ENCODE measurements around the gene PRR15L. TPM values are rescaled to one million over a fixed set of nuclear protein-coding genes. Genes with fewer than 3 reads are reported as not detected.

The PRR15L gene
- total and polyA plus RNA-seq, 2 experiments from 2014 or later = not detected

GRCh38 chr17:47915776-47916398, 41.8 kb downstream of the PRR15L start:
- Histone ChIP-seq H3K79me2 (ENCODE audit: insufficient read depth) (no peaks in the 10 kb centered on the region), H3K9me2 (ENCODE audit: insufficient read depth) (no peaks in the 10 kb centered on the region)
- in situ Hi-C loops (cut with MboI) = no loop called here

DNA sequence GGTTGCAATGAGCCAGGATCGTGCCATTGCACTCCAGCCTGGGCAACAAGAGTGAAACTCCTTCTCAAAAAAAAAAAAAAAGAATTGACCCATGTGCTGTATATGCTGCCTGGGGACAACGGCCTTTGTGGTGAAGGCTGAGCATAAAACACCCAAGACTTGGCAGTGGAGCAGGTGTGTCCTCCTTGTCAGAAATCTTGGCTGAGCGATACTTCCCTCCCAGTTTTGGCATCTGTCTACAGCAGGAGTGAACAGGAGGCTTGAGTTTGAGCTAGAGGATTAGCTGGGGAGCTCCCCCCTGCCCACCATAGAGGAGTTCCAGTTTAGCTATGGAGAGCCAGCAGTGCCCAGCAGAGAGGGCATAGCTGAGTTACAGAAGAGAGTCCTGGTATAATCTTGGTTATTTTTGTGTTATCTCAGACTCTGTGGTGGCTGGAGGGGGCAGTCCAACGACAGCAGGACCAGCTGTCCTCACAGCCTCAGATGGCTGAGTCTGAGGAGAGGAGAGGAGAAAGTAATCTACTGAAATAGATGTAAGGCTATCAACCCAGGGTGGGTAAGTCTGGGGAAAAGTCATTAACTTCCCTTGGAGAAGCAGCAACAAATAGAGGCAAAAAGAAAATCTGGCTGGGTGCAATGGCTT, 43.3 kb downstream of the PRR15L start:
- in situ Hi-C loops (cut with MboI) = no loop called here
- 92 to 96% methylated on average over 4 of the region's 4 CpGs for WGBS, 2 experiments (ENCODE audit: low coverage in 1 of 2, low lambda C conversion rate in 2 of 2, missing lambda C conversion rate in 2 of 2)
- Histone ChIP-seq H2AFZ (no peak overlapping the region), H3K27me3 (replicated peaks; ENCODE audit: insufficient read depth) (no peaks in the 10 kb centered on the region), H3K9ac (no peak overlapping the region), H4K20me1 (ENCODE audit: insufficient read depth) (no peaks in the 10 kb centered on the region), H3K36me3 (ENCODE audit: low read depth) (no peaks in the 10 kb centered on the region), H3K27ac (no peak overlapping the region), H3K9me3 (ENCODE audit: low read depth) (no peaks in the 10 kb centered on the region), H3K4me1 (ENCODE audit: insufficient read depth) (no peaks in the 10 kb centered on the region), H3K4me3 (no peak overlapping the region), H3F3A (ENCODE audit: insufficient read depth) (no peaks in the 10 kb centered on the region), H3K4me2 (ENCODE audit: unreplicated experiment) (no peak overlapping the region), H3K9me2 (ENCODE audit: insufficient read depth) (no peaks in the 10 kb centered on the region), H3K79me2 (ENCODE audit: insufficient read depth) (no peaks in the 10 kb centered on the region)
- DNase-seq = no peak
- TF ChIP-seq EZH2 (IDR thresholded peaks at IDR 0.05; ENCODE audit: insufficient read depth, poor library complexity, severe bottlenecking) (no peak), EZH2phosphoT487 (IDR thresholded peaks at IDR 0.05; ENCODE audit: insufficient read depth, low read depth) (no peak)

More at GRCh38 chr17:47915776-47916398, 41.8 kb downstream of the PRR15L start:
- Histone ChIP-seq H3K4me2 (ENCODE audit: unreplicated experiment) (no peak overlapping the region), H3K4me3 (no peak overlapping the region), H4K20me1 (ENCODE audit: insufficient read depth) (no peaks in the 10 kb centered on the region), H2AFZ (no peak overlapping the region), H3K9me3 (ENCODE audit: low read depth) (no peaks in the 10 kb centered on the region), H3K27me3 (replicated peaks; ENCODE audit: insufficient read depth) (no peaks in the 10 kb centered on the region), H3K36me3 (ENCODE audit: low read depth) (no peaks in the 10 kb centered on the region), H3K27ac (no peak overlapping the region), H3K4me1 (ENCODE audit: insufficient read depth) (no peaks in the 10 kb centered on the region), H3K9ac (no peak overlapping the region), H3F3A (ENCODE audit: insufficient read depth) (no peaks in the 10 kb centered on the region)
- TF ChIP-seq EZH2 (IDR thresholded peaks at IDR 0.05; ENCODE audit: insufficient read depth, poor library complexity, severe bottlenecking) (no peak), EZH2phosphoT487 (IDR thresholded peaks at IDR 0.05; ENCODE audit: insufficient read depth, low read depth) (no peak)
- 84% methylated on average over 12 of the region's 12 CpGs for WGBS, 2 experiments (ENCODE audit: low coverage in 1 of 2, low lambda C conversion rate in 2 of 2, missing lambda C conversion rate in 2 of 2)
- no peak for DNase-seq

DNA sequence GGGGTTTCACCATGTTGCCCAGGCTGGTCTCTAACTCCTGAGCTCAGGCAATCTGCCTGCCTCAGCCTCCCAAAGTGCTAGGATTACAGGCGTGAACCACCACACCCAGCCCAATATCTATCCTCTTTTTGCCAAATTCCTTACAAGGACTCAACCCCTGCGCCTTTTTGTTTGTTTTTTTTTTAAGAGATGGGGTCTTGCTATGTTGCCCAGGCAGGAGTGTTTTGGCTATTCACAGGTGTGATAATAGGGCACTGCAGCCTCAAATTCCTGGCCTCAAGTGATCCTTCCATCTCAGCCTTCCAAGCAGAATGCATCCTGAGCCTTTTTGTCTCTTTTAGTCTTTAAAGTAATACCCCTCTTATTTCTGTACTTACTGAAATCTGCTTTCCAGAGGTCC, 44.6 kb downstream of the PRR15L start:
- no peaks in the 10 kb centered on the region for H4K20me1 ChIP-seq (ENCODE audit: insufficient read depth)
- no peak for TF ChIP-seq EZH2 (IDR thresholded peaks at IDR 0.05; ENCODE audit: insufficient read depth, poor library complexity, severe bottlenecking)
- TF ChIP-seq EZH2phosphoT487 (IDR thresholded peaks at IDR 0.05; ENCODE audit: insufficient read depth, low read depth) = no peak
- H3K36me3 ChIP-seq (ENCODE audit: low read depth) = no peaks in the 10 kb centered on the region
- H3K9me3 ChIP-seq (ENCODE audit: low read depth) = no peaks in the 10 kb centered on the region
- no peak overlapping the region for H3K27ac ChIP-seq
- H3K27me3 ChIP-seq (replicated peaks; ENCODE audit: insufficient read depth) = no peaks in the 10 kb centered on the region
- H3K9ac ChIP-seq = no peak overlapping the region
- 94 to 95% methylated on average over 2 of the region's 2 CpGs for WGBS, 2 experiments (ENCODE audit: low coverage in 1 of 2, low lambda C conversion rate in 2 of 2, missing lambda C conversion rate in 2 of 2)
- H3F3A ChIP-seq (ENCODE audit: insufficient read depth) = no peaks in the 10 kb centered on the region
- no peak overlapping the region for H2AFZ ChIP-seq
- DNase-seq = no peak
- no peaks in the 10 kb centered on the region for H3K79me2 ChIP-seq (ENCODE audit: insufficient read depth)
- H3K9me2 ChIP-seq (ENCODE audit: insufficient read depth) = no peaks in the 10 kb centered on the region
- no peaks in the 10 kb centered on the region for H3K4me1 ChIP-seq (ENCODE audit: insufficient read depth)
- in situ Hi-C loops (cut with MboI) = no loop called here
- H3K4me3 ChIP-seq = no peak overlapping the region
- no peak overlapping the region for H3K4me2 ChIP-seq (ENCODE audit: unreplicated experiment)

DNA sequence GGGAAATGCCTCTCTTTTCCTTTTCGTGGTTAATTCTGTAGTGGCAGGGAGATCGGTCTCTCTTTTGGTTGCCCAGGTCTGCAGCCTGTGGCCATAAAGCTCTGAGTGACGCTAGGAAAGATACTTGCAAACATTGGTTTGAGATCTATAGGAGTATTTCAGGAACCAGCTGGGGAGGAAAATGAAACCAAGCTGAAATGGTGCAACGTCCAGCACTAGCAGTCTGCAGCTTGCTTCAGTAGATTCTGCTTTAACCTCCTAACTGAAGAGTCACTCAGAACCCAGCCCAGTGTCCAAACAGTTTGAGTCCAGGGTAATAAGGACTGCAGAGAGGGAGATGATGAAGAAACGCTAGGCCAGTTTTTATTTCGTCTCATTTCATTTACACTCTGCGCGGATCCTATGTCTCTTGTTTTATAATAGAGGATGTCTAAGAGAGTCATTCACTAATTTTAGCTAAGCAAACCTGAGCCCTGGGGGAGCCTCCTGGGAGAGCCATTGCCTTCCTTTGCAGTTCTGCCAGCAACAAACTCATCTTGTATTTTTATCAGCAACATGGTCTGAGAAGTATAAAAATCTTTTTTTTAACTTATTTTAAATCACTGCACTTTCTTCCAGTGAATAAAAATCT, 49.6 kb downstream of the PRR15L start:
- no peak overlapping the region for H2AFZ ChIP-seq
- H3K4me3 ChIP-seq = no peak overlapping the region
- H3K79me2 ChIP-seq (ENCODE audit: insufficient read depth) = peaks cover 24% of the 10 kb centered on the region
- in situ Hi-C loops (cut with MboI) = no loop called here
- no peaks in the 10 kb centered on the region for H4K20me1 ChIP-seq (ENCODE audit: insufficient read depth)
- TF ChIP-seq EZH2phosphoT487 (IDR thresholded peaks at IDR 0.05; ENCODE audit: insufficient read depth, low read depth) = no peak
- no peak for TF ChIP-seq EZH2 (IDR thresholded peaks at IDR 0.05; ENCODE audit: insufficient read depth, poor library complexity, severe bottlenecking)
- no peaks in the 10 kb centered on the region for H3K27me3 ChIP-seq (replicated peaks; ENCODE audit: insufficient read depth)
- no peak overlapping the region for H3K27ac ChIP-seq
- DNase-seq = no peak
- no peak overlapping the region for H3K4me2 ChIP-seq (ENCODE audit: unreplicated experiment)
- H3F3A ChIP-seq (ENCODE audit: insufficient read depth) = peaks cover 14% of the 10 kb centered on the region
- no peaks in the 10 kb centered on the region for H3K36me3 ChIP-seq (ENCODE audit: low read depth)
- no peak overlapping the region for H3K9ac ChIP-seq
- no peaks in the 10 kb centered on the region for H3K9me2 ChIP-seq (ENCODE audit: insufficient read depth)
- 87 to 88% methylated on average over 8 of the region's 8 CpGs for WGBS, 2 experiments (ENCODE audit: low coverage in 1 of 2, low lambda C conversion rate in 2 of 2, missing lambda C conversion rate in 2 of 2)
- H3K9me3 ChIP-seq (ENCODE audit: low read depth) = no peaks in the 10 kb centered on the region
- peaks cover 16% of the 10 kb centered on the region for H3K4me1 ChIP-seq (ENCODE audit: insufficient read depth)

Measured in GM23248 (cell line).